ENCODE results near the gene SLC17A1. TPM values are rescaled to one million over a fixed set of nuclear protein-coding genes. Genes with fewer than 3 reads are reported as not detected.
A peak's percentile ranks its signal among the peaks of the same experiment; 100 is the strongest.

Gene SLC17A1
- total and polyA plus RNA-seq, 2 of the 13 experiments (the other 11 are each of a cell fraction or from before 2014, with no cell fraction given) = 0.09 to 2.1 TPM

GRCh38 chr6:25874118-25874517 lies 42.3 kb upstream of the SLC17A1 start, which contains the start of gene SLC17A3:
Gene SLC17A3 (minus strand): TSS chr6:25874243. CDS start chr6:25868387, 5,856 bp downstream.
- no peak within 1 kb of the TSS for H3K27ac ChIP-seq (ENCODE audit: extremely low read length, insufficient read depth, low read length)
- H3K36me3 ChIP-seq (replicated peaks in 1 of 2; ENCODE audit: control insufficient read depth in 1 of 2, insufficient read depth in 2 of 2, low read length in 2 of 2) = no peaks in the 10 kb centered on the region
- ChIA-PET POLR2A (no interaction called here), CTCF (ENCODE audit: low intra/inter-chr PET ratio, low total read pairs) (no interaction called here)
- no TSS peak for BruUV-seq (replicated peaks)
- no peak for ATAC-seq
- H4K20me1 ChIP-seq (ENCODE audit: insufficient read depth, low read length) = no peaks in the 10 kb centered on the region
- no peaks in the 10 kb centered on the region for H3K79me2 ChIP-seq (ENCODE audit: insufficient read depth, low read length)
- no peak for TF ChIP-seq NRL (CRISPR knock-in tag; IDR thresholded peaks at IDR 0.05; ENCODE audit: borderline replicate concordance)
- no peak for TF ChIP-seq FOXM1 (CRISPR knock-in tag; IDR thresholded peaks at IDR 0.05)
- TF ChIP-seq REST (IDR thresholded peaks at IDR 0.05; ENCODE audit: borderline replicate concordance in 1 of 2, low read depth in 1 of 2, low read length in 2 of 2) = no peak
- TF ChIP-seq HNF4G (IDR thresholded peaks at IDR 0.05; ENCODE audit: borderline replicate concordance, low read depth, low read length) = no peak
- no peak for TF ChIP-seq HNF4G (CRISPR knock-in tag; IDR thresholded peaks at IDR 0.05; ENCODE audit: borderline replicate concordance, low read depth)
- TF ChIP-seq HOXD1 (CRISPR knock-in tag; IDR thresholded peaks at IDR 0.05) = no peak
- TF ChIP-seq ZNF564 (CRISPR knock-in tag; IDR thresholded peaks at IDR 0.05) = no peak
- no peak for TF ChIP-seq ZNF878 (CRISPR knock-in tag; IDR thresholded peaks at IDR 0.05)
- intact Hi-C loops (cut with micrococcal nuclease; ENCODE audit: unreplicated experiment) (no loop called here), in situ Hi-C loops (cut with HindIII; ENCODE audit: extremely low pct_ligation_motif_present, low pct_unique_long_range_greater_than_20kb) (no loop called here)
- H3K4me2 ChIP-seq (ENCODE audit: low read depth, low read length) = no peak within 1 kb of the TSS
- no peak within 1 kb of the TSS for H3K9ac ChIP-seq (ENCODE audit: insufficient read depth, low read depth, low read length)
- H3K4me3 ChIP-seq (replicated peaks in 1 of 3; ENCODE audit: insufficient read depth in 1 of 3, low read depth in 2 of 3, low read length in 3 of 3) = no peak within 1 kb of the TSS
- no peak for DNase-seq (ENCODE audit: low spot score)
- peak; percentile 4 for FAIRE-seq
- no peak within 1 kb of the TSS for H2AFZ ChIP-seq (ENCODE audit: low read length)
- 49% methylated on average over 3 of the region's 3 CpGs for WGBS (ENCODE audit: low lambda C conversion rate)
- no peaks in the 10 kb centered on the region for H3K9me3 ChIP-seq (ENCODE audit: low read length)
- no peaks in the 10 kb centered on the region for H3K27me3 ChIP-seq (ENCODE audit: control insufficient read depth in 1 of 2, insufficient read depth in 2 of 2, low read length in 2 of 2)
- H3K4me1 ChIP-seq (ENCODE audit: insufficient read depth, low read length) = peaks cover 32% of the 10 kb centered on the region

Data from HepG2 (cell line).